Natural killer cell treated with Interleukin-12 subunit alpha and Interleukin-12 subunit beta and Interleukin-15 and Interleukin-18, amount 100 ng/mL, for 72 hours (primary cell): ENCODE results near the gene ARHGAP15. TPM values are rescaled to one million over a fixed set of nuclear protein-coding genes. Genes with fewer than 3 reads are reported as not detected.

ENCODE experiments used
- ATAC-seq, 2 donors: fragments of 150-1000 bp; cut with Tn5 transposase in 1 of 2; sonication (Bioruptor Pico), chemical (Tn5 transposase) in 1 of 2; 2 replicates each; pipeline ENCODE4 v1.10.0; 2021
- DNase-seq: peaks from one replicate; pipeline ENCODE4 v3.0.0; 2022; ENCODE audit warnings: low spot score
- H3K27ac Mint-ChIP-seq, 2 donors: 1 replicate in 1 of 2; 2 replicates in 1 of 2; pipeline ENCODE4 v1.8.0; 2022; ENCODE audit warnings: mixed read lengths in 2 of 2, mild to moderate bottlenecking in 1 of 2, moderate library complexity in 1 of 2
- H3K27me3 Mint-ChIP-seq, 2 donors: 1 replicate in 1 of 2; 2 replicates in 1 of 2; pipeline ENCODE4 v1.8.0; 2022; ENCODE audit warnings: mixed read lengths in 2 of 2
- H3K36me3 Mint-ChIP-seq: one replicate; pipeline ENCODE4 v1.8.0; 2022; ENCODE audit warnings: mixed read lengths
- H3K4me1 Mint-ChIP-seq, 2 donors: 1 replicate in 1 of 2; 2 replicates in 1 of 2; pipeline ENCODE4 v1.8.0; 2022; ENCODE audit warnings: low read depth in 2 of 2, mixed read lengths in 2 of 2, mild to moderate bottlenecking in 1 of 2
- H3K4me3 Mint-ChIP-seq: one replicate; pipeline ENCODE4 v1.8.0; 2022; ENCODE audit warnings: mixed read lengths
- H3K9me3 Mint-ChIP-seq: 2 replicates; pipeline ENCODE4 v1.8.0; 2022; ENCODE audit warnings: mixed read lengths
- total RNA-seq, 2 donors: library from RNA; stranded (reverse); gene quantifications; one replicate each; pipeline ENCODE4 v1.2.3, GENCODE V29; 2022

ARHGAP15 gene
- total RNA-seq, 2 donors from 2014 or later, result 80.6 to 133 TPM

- H3K27me3 Mint-ChIP-seq, result no peaks in the 10 kb centered on the region
- H3K4me3 Mint-ChIP-seq, result no peak overlapping the region
- peaks cover 29% of the 10 kb centered on the region for H3K36me3 Mint-ChIP-seq
- H3K4me1 Mint-ChIP-seq, result peaks cover 17 to 20% of the 10 kb centered on the region in 2 donors
- peaks cover 5% of the 10 kb centered on the region for H3K9me3 Mint-ChIP-seq
- DNase-seq (no peak), ATAC-seq (no peak)
- no peak overlapping the region for H3K27ac Mint-ChIP-seq
Measured at GRCh38 chr2:143491131-143491530, 361.9 kb downstream of the ARHGAP15 start.

- H3K36me3 Mint-ChIP-seq, result peaks cover 24% of the 10 kb centered on the region
- ATAC-seq (no peak), DNase-seq (no peak)
- no peaks in the 10 kb centered on the region for H3K27me3 Mint-ChIP-seq
- H3K4me3 Mint-ChIP-seq, result no peak overlapping the region
- peaks cover 5% of the 10 kb centered on the region for H3K9me3 Mint-ChIP-seq
- H3K4me1 Mint-ChIP-seq, result peaks cover 17 to 18% of the 10 kb centered on the region in 2 donors
- H3K27ac Mint-ChIP-seq, result no peak overlapping the region
Measured at GRCh38 chr2:143493339-143493738, 364.1 kb downstream of the ARHGAP15 start.

GRCh38 chr2:143497726-143498125, 368.5 kb downstream of the ARHGAP15 start:
- peaks cover 29 to 31% of the 10 kb centered on the region in 2 donors for H3K4me1 Mint-ChIP-seq
- peaks cover 24% of the 10 kb centered on the region for H3K36me3 Mint-ChIP-seq
- no peak overlapping the region for H3K27ac Mint-ChIP-seq

GRCh38 chr2:143498496-143498895, 369.3 kb downstream of the ARHGAP15 start:
- no peaks in the 10 kb centered on the region for H3K27me3 Mint-ChIP-seq
- peaks cover 18% of the 10 kb centered on the region for H3K36me3 Mint-ChIP-seq
- H3K4me3 Mint-ChIP-seq, result no peak overlapping the region
- peaks cover 4% of the 10 kb centered on the region for H3K9me3 Mint-ChIP-seq
- peaks cover 24 to 31% of the 10 kb centered on the region in 2 donors for H3K4me1 Mint-ChIP-seq
- peak overlapping the region in 1 of 2 donors; percentile 50 for H3K27ac Mint-ChIP-seq
- ATAC-seq (no peak), DNase-seq (no peak)

More at GRCh38 chr2:143497726-143498125, 368.5 kb downstream of the ARHGAP15 start:
- ATAC-seq (no peak), DNase-seq (no peak)
- Mint-ChIP-seq H3K9me3 (peaks cover 5% of the 10 kb centered on the region), H3K27me3 (no peaks in the 10 kb centered on the region), H3K4me3 (no peak overlapping the region)

GRCh38 chr2:143499061-143499460, 369.8 kb downstream of the ARHGAP15 start:
- Mint-ChIP-seq H3K4me3 (no peak overlapping the region), H3K27ac (peak overlapping the region in 1 of 2 donors; percentile 50), H3K9me3 (peaks cover 3% of the 10 kb centered on the region), H3K27me3 (no peaks in the 10 kb centered on the region), H3K36me3 (peaks cover 12% of the 10 kb centered on the region), H3K4me1 (peaks cover 21 to 31% of the 10 kb centered on the region in 2 donors)
- DNase-seq (no peak), ATAC-seq (no peak)

- no peak overlapping the region for H3K4me3 Mint-ChIP-seq
- DNase-seq, result no peak
- H3K36me3 Mint-ChIP-seq, result peaks cover 5% of the 10 kb centered on the region
- no peaks in the 10 kb centered on the region for H3K9me3 Mint-ChIP-seq
- peaks cover 21 to 31% of the 10 kb centered on the region in 2 donors for H3K4me1 Mint-ChIP-seq
- no peak for ATAC-seq
- no peaks in the 10 kb centered on the region for H3K27me3 Mint-ChIP-seq
- H3K27ac Mint-ChIP-seq, result no peak overlapping the region
Measured at GRCh38 chr2:143501106-143501676, 372.0 kb downstream of the ARHGAP15 start.

GRCh38 chr2:143503280-143503679, 374.1 kb downstream of the ARHGAP15 start:
- Mint-ChIP-seq H3K9me3 (no peaks in the 10 kb centered on the region), H3K27me3 (no peaks in the 10 kb centered on the region), H3K4me1 (peaks cover 25 to 32% of the 10 kb centered on the region in 2 donors), H3K36me3 (peaks cover 9% of the 10 kb centered on the region), H3K27ac (no peak overlapping the region), H3K4me3 (no peak overlapping the region)
- DNase-seq, result no peak
- ATAC-seq, result no peak

- Mint-ChIP-seq H3K9me3 (no peaks in the 10 kb centered on the region), H3K27ac (no peak overlapping the region), H3K36me3 (peaks cover 10% of the 10 kb centered on the region), H3K27me3 (no peaks in the 10 kb centered on the region), H3K4me3 (no peak overlapping the region), H3K4me1 (peaks cover 20 to 27% of the 10 kb centered on the region in 2 donors)
- ATAC-seq (no peak), DNase-seq (no peak)
Measured at GRCh38 chr2:143504397-143504796, 375.2 kb downstream of the ARHGAP15 start.

- Mint-ChIP-seq H3K36me3 (peaks cover 13% of the 10 kb centered on the region), H3K9me3 (no peaks in the 10 kb centered on the region), H3K27ac (no peak overlapping the region), H3K4me1 (peaks cover 18 to 29% of the 10 kb centered on the region in 2 donors), H3K27me3 (no peaks in the 10 kb centered on the region), H3K4me3 (no peak overlapping the region)
- DNase-seq (no peak), ATAC-seq (no peak)
Measured at GRCh38 chr2:143505542-143505941, 376.3 kb downstream of the ARHGAP15 start.

- ATAC-seq (peak in 1 of 2 donors; percentile 61), DNase-seq (no peak)
- peak overlapping the region; percentile 39 to 62 for H3K27ac Mint-ChIP-seq
- H3K4me1 Mint-ChIP-seq, result peaks cover 25 to 32% of the 10 kb centered on the region in 2 donors
- H3K9me3 Mint-ChIP-seq, result no peaks in the 10 kb centered on the region
- peak overlapping the region; percentile 11 for H3K4me3 Mint-ChIP-seq
- H3K36me3 Mint-ChIP-seq, result peaks cover 14% of the 10 kb centered on the region
- H3K27me3 Mint-ChIP-seq, result no peaks in the 10 kb centered on the region
Measured at GRCh38 chr2:143513081-143513480, 383.9 kb downstream of the ARHGAP15 start.

GRCh38 chr2:143514413-143514812, 385.2 kb downstream of the ARHGAP15 start:
- Mint-ChIP-seq H3K4me3 (no peak overlapping the region), H3K9me3 (no peaks in the 10 kb centered on the region), H3K27me3 (no peaks in the 10 kb centered on the region), H3K27ac (peak overlapping the region in 1 of 2 donors; percentile 39), H3K36me3 (peaks cover 11% of the 10 kb centered on the region), H3K4me1 (peaks cover 19 to 26% of the 10 kb centered on the region in 2 donors)
- DNase-seq (no peak), ATAC-seq (no peak)

GRCh38 chr2:143515318-143515717, 386.1 kb downstream of the ARHGAP15 start:
- ATAC-seq (no peak), DNase-seq (no peak)
- Mint-ChIP-seq H3K36me3 (peaks cover 18% of the 10 kb centered on the region), H3K4me1 (peaks cover 19 to 26% of the 10 kb centered on the region in 2 donors), H3K27ac (peak overlapping the region in 1 of 2 donors; percentile 8), H3K9me3 (no peaks in the 10 kb centered on the region), H3K27me3 (no peaks in the 10 kb centered on the region), H3K4me3 (no peak overlapping the region)

GRCh38 chr2:143519521-143519920, 390.3 kb downstream of the ARHGAP15 start:
- no peak for DNase-seq
- ATAC-seq, result no peak
- no peaks in the 10 kb centered on the region for H3K27me3 Mint-ChIP-seq
- no peak overlapping the region for H3K27ac Mint-ChIP-seq
- no peaks in the 10 kb centered on the region for H3K9me3 Mint-ChIP-seq
- no peak overlapping the region for H3K4me3 Mint-ChIP-seq
- H3K4me1 Mint-ChIP-seq, result peaks cover 6 to 14% of the 10 kb centered on the region in 2 donors
- peaks cover 20% of the 10 kb centered on the region for H3K36me3 Mint-ChIP-seq

- peaks cover 17% of the 10 kb centered on the region for H3K36me3 Mint-ChIP-seq
- no peak overlapping the region for H3K27ac Mint-ChIP-seq
- no peaks in the 10 kb centered on the region for H3K9me3 Mint-ChIP-seq
Measured at GRCh38 chr2:143521396-143521795, 392.2 kb downstream of the ARHGAP15 start.

GRCh38 chr2:143522699-143523098, 393.5 kb downstream of the ARHGAP15 start:
- H3K36me3 Mint-ChIP-seq, result peaks cover 17% of the 10 kb centered on the region
- H3K27me3 Mint-ChIP-seq, result no peaks in the 10 kb centered on the region
- H3K4me1 Mint-ChIP-seq, result peaks cover 4 to 7% of the 10 kb centered on the region in 2 donors
- H3K9me3 Mint-ChIP-seq, result no peaks in the 10 kb centered on the region
- DNase-seq, result no peak
- ATAC-seq, result no peak
- no peak overlapping the region for H3K4me3 Mint-ChIP-seq
- H3K27ac Mint-ChIP-seq, result peak overlapping the region in 1 of 2 donors; percentile 7

More at GRCh38 chr2:143521396-143521795, 392.2 kb downstream of the ARHGAP15 start:
- ATAC-seq (no peak), DNase-seq (no peak)
- no peak overlapping the region for H3K4me3 Mint-ChIP-seq
- H3K4me1 Mint-ChIP-seq, result peaks cover 7 to 14% of the 10 kb centered on the region in 2 donors
- no peaks in the 10 kb centered on the region for H3K27me3 Mint-ChIP-seq
